ENCODE data around the gene FMOD. TPM values are rescaled to one million over a fixed set of nuclear protein-coding genes. Genes with fewer than 3 reads are reported as not detected.
"Not testable (repeated sequence)": the region's sequence is repeated elsewhere in the genome, so short reads cannot be mapped to it uniquely, and the experiment has no call there.

Gene FMOD
- total RNA-seq, 1 donor from 2014 or later: 1.7 TPM

- DNase-seq (ENCODE audit: low spot score): no peak
These were observed 43.2 kb downstream of the FMOD start for GRCh38 chr1:203307641-203308126.

GRCh38 chr1:203306965-203307541 lies 43.9 kb downstream of the FMOD start:
- no peak for ATAC-seq

More at GRCh38 chr1:203307641-203308126, 43.2 kb downstream of the FMOD start:
- ATAC-seq: no peak

GRCh38 chr1:203306089-203306964 lies 44.6 kb downstream of the FMOD start:
- peak; percentile 25 for ATAC-seq
- peak; percentile 70 for DNase-seq (ENCODE audit: low spot score)

More at GRCh38 chr1:203306965-203307541, 43.9 kb downstream of the FMOD start:
- no peak for DNase-seq (ENCODE audit: low spot score)

GRCh38 chr1:203305809-203306088 lies 45.2 kb downstream of the FMOD start:
- ATAC-seq: peak; percentile 7
- no peak for DNase-seq (ENCODE audit: low spot score)

- peak; percentile 91 for DNase-seq (ENCODE audit: low spot score)
- peak; percentile 96 for ATAC-seq
These were observed 45.8 kb downstream of the FMOD start, which contains the start of gene BTG2 for GRCh38 chr1:203304919-203305808. TSS of gene BTG2 (plus strand) at chr1:203305519. CDS start at chr1:203305607, 88 bp downstream.

- DNase-seq (ENCODE audit: low spot score) (no peak), ATAC-seq (no peak)
These were observed 46.5 kb downstream of the FMOD start for GRCh38 chr1:203304391-203304918.

GRCh38 chr1:203302894-203303293 lies 48.0 kb downstream of the FMOD start:
- ATAC-seq: no peak
- no peak for DNase-seq (ENCODE audit: low spot score)

GRCh38 chr1:203302456-203302855 lies 48.5 kb downstream of the FMOD start:
- no peak for ATAC-seq
- DNase-seq (ENCODE audit: low spot score): no peak

- no peak for ATAC-seq
- no peak for DNase-seq (ENCODE audit: low spot score)
These were observed 49.6 kb downstream of the FMOD start for GRCh38 chr1:203301331-203301668.

- no peak for DNase-seq (ENCODE audit: low spot score)
- no peak for ATAC-seq
These were observed 50.2 kb downstream of the FMOD start for GRCh38 chr1:203300441-203301330.

GRCh38 chr1:203299719-203300429 lies 51.0 kb downstream of the FMOD start:
- DNase-seq (ENCODE audit: low spot score); ATAC-seq: not testable (repeated sequence)

- ATAC-seq: no peak
- no peak for DNase-seq (ENCODE audit: low spot score)
These were observed 51.8 kb downstream of the FMOD start for GRCh38 chr1:203299169-203299568.

- DNase-seq (ENCODE audit: low spot score): no peak
- ATAC-seq: no peak
These were observed 54.4 kb downstream of the FMOD start for GRCh38 chr1:203296460-203297073.

- ATAC-seq (no peak), DNase-seq (ENCODE audit: low spot score) (no peak)
These were observed 55.1 kb downstream of the FMOD start for GRCh38 chr1:203295796-203296195.

GRCh38 chr1:203291201-203292096 lies 59.5 kb downstream of the FMOD start:
- ATAC-seq: peak; percentile 62

More at GRCh38 chr1:203291201-203292096, 59.5 kb downstream of the FMOD start:
- DNase-seq (ENCODE audit: low spot score): no peak
